HFFc6 (cell line): ENCODE measurements around the gene PDE6H. TPM values are rescaled to one million over a fixed set of nuclear protein-coding genes. Genes with fewer than 3 reads are reported as not detected.

Experiments
- DNase-seq: peaks from one replicate; pipeline ENCODE4 v3.0.0-alpha.2; 2018
- H3K27ac Mint-ChIP-seq: 2 replicates; pipeline ENCODE4 v1.8.0; 2020; ENCODE audit warnings: mild to moderate bottlenecking, mixed read lengths
- H3K27me3 Mint-ChIP-seq: 2 replicates; pipeline ENCODE4 v1.8.0; 2021; ENCODE audit warnings: mild to moderate bottlenecking, moderate library complexity, mixed read lengths; ENCODE audit not compliant: insufficient read depth
- H3K36me3 Mint-ChIP-seq: 2 replicates; pipeline ENCODE4 v1.8.0; 2021; ENCODE audit warnings: low read depth, mixed read lengths
- H3K4me1 Mint-ChIP-seq: 2 replicates; pipeline ENCODE4 v1.8.0; 2020; ENCODE audit warnings: low read depth, mixed read lengths
- H3K4me3 Mint-ChIP-seq: 2 replicates; pipeline ENCODE4 v1.8.0; 2020; ENCODE audit warnings: mild to moderate bottlenecking, moderate library complexity, mixed read lengths
- H3K9me3 Mint-ChIP-seq: 2 replicates; pipeline ENCODE4 v1.8.0; 2020; ENCODE audit warnings: mild to moderate bottlenecking, mixed read lengths
- CTCF ChIP-seq: fragments of 200-600 bp; sonication (generic); IDR thresholded peaks from 2 replicates; pipeline ENCODE4 v1.5.0; 2021; ENCODE audit warnings: antibody characterized with exemption, mild to moderate bottlenecking
- total RNA-seq, 6 experiments: library from RNA; stranded (reverse); fragmentation: NEBNext Ultra II Directional; extraction: Animal tissue kit (Norgen Biotek cat#: 25700); gene quantifications; 2 replicates in 1 of 6; 3 replicates in 5 of 6; pipeline ENCODE4 v1.2.3, GENCODE V29; 2021

The PDE6H gene
- total RNA-seq, 6 experiments from 2014 or later = not detected

DNA sequence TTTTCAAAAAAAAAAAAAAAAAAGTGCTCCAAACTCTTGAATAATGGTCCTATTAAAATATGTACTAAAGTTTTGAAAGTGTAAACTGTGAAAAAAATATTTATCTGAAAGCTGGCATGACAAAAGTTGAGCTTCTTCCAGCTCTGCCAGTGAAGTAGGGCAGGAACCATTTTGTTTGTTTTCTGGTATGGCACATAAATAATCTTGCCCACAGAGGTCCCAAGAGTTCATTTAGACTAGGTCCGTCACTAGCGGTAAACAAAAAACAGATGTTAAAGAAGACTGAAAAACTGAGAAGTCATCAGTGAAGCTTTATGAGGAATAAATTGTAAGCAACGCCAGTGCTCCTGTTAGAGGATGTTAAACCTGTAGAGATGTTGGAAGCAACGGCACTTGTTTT, 41.5 kb upstream of the PDE6H start:
- peak; percentile 1 for DNase-seq
- Mint-ChIP-seq H3K4me3 (no peak overlapping the region), H3K4me1 (peaks cover 4% of the 10 kb centered on the region; the same call in 1 of the 2 replicates), H3K27me3 (peaks cover 6% of the 10 kb centered on the region), H3K27ac (no peak overlapping the region), H3K36me3 (no peaks in the 10 kb centered on the region), H3K9me3 (no peaks in the 10 kb centered on the region)
- TF ChIP-seq CTCF = no peak

DNA sequence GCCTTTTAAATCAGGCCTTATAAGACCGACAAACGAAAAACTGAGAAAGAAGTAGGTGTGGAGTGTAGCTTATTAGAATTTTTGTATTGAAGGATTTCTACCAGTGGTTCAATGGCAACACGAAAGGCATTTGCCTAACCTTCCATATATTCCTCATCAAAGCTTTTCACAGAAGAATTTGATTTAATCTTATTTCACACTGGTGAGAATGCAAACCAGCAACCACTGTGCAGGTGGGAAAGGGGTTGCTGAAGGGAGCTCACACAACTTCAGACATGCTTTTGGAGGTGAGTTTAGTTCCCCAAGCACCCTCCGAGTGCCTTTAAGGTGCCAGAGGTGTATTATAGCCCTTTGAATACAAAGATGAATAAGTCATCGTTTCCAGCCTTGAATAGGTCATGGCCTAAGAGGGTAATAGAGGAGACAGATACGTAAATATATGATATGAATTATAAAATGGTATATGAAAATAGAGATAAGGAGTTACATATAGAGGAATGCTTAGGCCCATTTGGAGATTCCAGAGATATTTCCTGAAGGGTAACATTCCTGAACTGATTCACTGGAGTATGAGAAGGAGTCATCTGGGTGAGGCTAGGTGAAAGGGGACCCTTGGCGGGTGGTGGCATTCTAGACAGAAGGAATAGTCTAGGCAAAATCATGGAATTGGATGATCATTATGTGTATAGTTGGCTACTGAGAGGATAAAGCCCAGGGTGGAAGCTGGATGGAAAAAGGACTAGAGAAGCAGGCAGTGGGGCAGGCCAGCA, 40.9 kb upstream of the PDE6H start:
- Mint-ChIP-seq H3K4me1 (peaks cover 4% of the 10 kb centered on the region; the same call in 1 of the 2 replicates), H3K9me3 (no peaks in the 10 kb centered on the region), H3K4me3 (no peak overlapping the region), H3K27ac (no peak overlapping the region), H3K36me3 (no peaks in the 10 kb centered on the region), H3K27me3 (peaks cover 6% of the 10 kb centered on the region)
- no peak for DNase-seq
- no peak for TF ChIP-seq CTCF

DNA sequence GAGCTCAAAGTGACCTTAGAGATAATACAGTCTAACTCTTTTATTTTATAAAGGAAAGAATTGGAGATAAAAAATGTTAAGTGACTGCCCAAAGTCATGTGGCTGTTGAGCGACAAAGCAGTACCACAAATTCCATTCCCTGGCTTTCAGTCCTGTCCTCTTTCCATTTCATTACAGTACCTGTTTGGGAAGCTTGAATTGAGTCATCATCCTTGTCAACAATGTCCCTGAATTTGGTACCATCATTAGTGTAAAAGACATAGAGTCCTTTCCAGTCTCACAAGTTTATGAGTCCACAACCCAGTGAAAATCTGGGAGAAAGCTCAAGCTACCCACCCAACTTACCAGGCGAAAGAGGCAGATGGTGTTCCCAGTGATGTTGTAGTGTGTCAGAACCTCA, 38.3 kb upstream of the PDE6H start:
- DNase-seq = no peak
- no peak for TF ChIP-seq CTCF
- H3K27me3 Mint-ChIP-seq = peaks cover 6% of the 10 kb centered on the region
- no peaks in the 10 kb centered on the region for H3K9me3 Mint-ChIP-seq
- no peak overlapping the region for H3K4me3 Mint-ChIP-seq
- H3K36me3 Mint-ChIP-seq = no peaks in the 10 kb centered on the region
- H3K4me1 Mint-ChIP-seq = peaks cover 4% of the 10 kb centered on the region; the same call in 1 of the 2 replicates
- H3K27ac Mint-ChIP-seq = no peak overlapping the region

DNA sequence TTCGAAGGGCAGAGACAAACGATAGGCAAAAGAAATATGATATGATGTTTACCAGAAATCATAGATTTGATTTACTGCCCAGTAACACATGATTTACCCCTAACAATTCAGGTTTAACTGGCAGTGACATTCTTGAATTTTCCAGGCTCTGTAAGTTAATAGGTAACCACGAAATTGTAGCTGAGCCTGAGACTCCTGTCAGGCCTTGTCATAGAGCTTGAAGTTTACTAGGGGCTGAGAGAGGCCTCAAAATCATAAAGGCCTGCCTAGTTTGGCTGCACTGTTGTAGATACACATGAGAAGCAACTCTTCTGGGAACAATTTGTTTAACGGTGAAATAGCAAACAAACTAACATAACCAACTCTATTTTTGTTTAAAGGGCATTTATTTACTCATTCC, 37.8 kb upstream of the PDE6H start:
- no peaks in the 10 kb centered on the region for H3K9me3 Mint-ChIP-seq
- no peaks in the 10 kb centered on the region for H3K36me3 Mint-ChIP-seq
- DNase-seq = no peak
- H3K27ac Mint-ChIP-seq = no peak overlapping the region
- peaks cover 4% of the 10 kb centered on the region; the same call in 1 of the 2 replicates for H3K4me1 Mint-ChIP-seq
- no peak for TF ChIP-seq CTCF
- H3K4me3 Mint-ChIP-seq = no peak overlapping the region
- H3K27me3 Mint-ChIP-seq = peaks cover 6% of the 10 kb centered on the region

- peak; percentile 26; the same call in 1 of the 2 replicates for TF ChIP-seq CTCF
- Mint-ChIP-seq H3K9me3 (no peaks in the 10 kb centered on the region), H3K4me1 (peaks cover 4% of the 10 kb centered on the region; the same call in 1 of the 2 replicates), H3K27ac (no peak overlapping the region), H3K27me3 (peaks cover 6% of the 10 kb centered on the region), H3K36me3 (no peaks in the 10 kb centered on the region), H3K4me3 (no peak overlapping the region)
- DNase-seq = no peak
Measured at GRCh38 chr12:14936224-14936861, 36.5 kb upstream of the PDE6H start.
